Measurements from ENCODE around the gene ATP13A3.
"Not testable (repeated sequence)": the region's sequence is repeated elsewhere in the genome, so short reads cannot be mapped to it uniquely, and the experiment has no call there.

ATP13A3 gene

GRCh38 chr3:194486540-194487288, at the start of gene ATP13A3:
Gene ATP13A3 (minus strand): TSS chr3:194487002. CDS start chr3:194462190, 24,812 bp downstream.
- peak; percentile 95 for DNase-seq

- DNase-seq = not testable (repeated sequence)
Measured at GRCh38 chr3:194535199-194535598, 48.4 kb upstream of the ATP13A3 start.

GRCh38 chr3:194534243-194534642, 47.4 kb upstream of the ATP13A3 start:
- DNase-seq = no peak

- no peak for DNase-seq
Measured at GRCh38 chr3:194532591-194532990, 45.8 kb upstream of the ATP13A3 start.

GRCh38 chr3:194527726-194528125, 40.9 kb upstream of the ATP13A3 start:
- no peak for DNase-seq

GRCh38 chr3:194526164-194526563, 39.4 kb upstream of the ATP13A3 start:
- DNase-seq = no peak

GRCh38 chr3:194522579-194523046, 35.8 kb upstream of the ATP13A3 start:
- no peak for DNase-seq

GRCh38 chr3:194521510-194522260, 34.9 kb upstream of the ATP13A3 start:
- DNase-seq = no peak

- not testable (repeated sequence) for DNase-seq
Measured at GRCh38 chr3:194520682-194521162, 33.9 kb upstream of the ATP13A3 start.

GRCh38 chr3:194520201-194520600, 33.4 kb upstream of the ATP13A3 start:
- DNase-seq = not testable (repeated sequence)

- no peak for DNase-seq
Measured at GRCh38 chr3:194518652-194519051, 31.9 kb upstream of the ATP13A3 start.

- DNase-seq = no peak
Measured at GRCh38 chr3:194517333-194517732, 30.5 kb upstream of the ATP13A3 start.

GRCh38 chr3:194514626-194515025, 27.8 kb upstream of the ATP13A3 start:
- no peak for DNase-seq

GRCh38 chr3:194512895-194513601, 26.2 kb upstream of the ATP13A3 start:
- peak; percentile 80 for DNase-seq

GRCh38 chr3:194508491-194509453, 22.0 kb upstream of the ATP13A3 start:
- peak; percentile 34 for DNase-seq

GRCh38 chr3:194507571-194507970, 20.8 kb upstream of the ATP13A3 start:
- no peak for DNase-seq

GRCh38 chr3:194505791-194506415, 19.1 kb upstream of the ATP13A3 start:
- DNase-seq = no peak

- DNase-seq = no peak
Measured at GRCh38 chr3:194504861-194505260, 18.1 kb upstream of the ATP13A3 start.

- DNase-seq = no peak
Measured at GRCh38 chr3:194504146-194504545, 17.3 kb upstream of the ATP13A3 start.

GRCh38 chr3:194503081-194503531, 16.3 kb upstream of the ATP13A3 start:
- DNase-seq = no peak

GRCh38 chr3:194500198-194500597, 13.4 kb upstream of the ATP13A3 start:
- DNase-seq = no peak
